Left ventricle myocardium inferior (tissue), 1 donor: ENCODE results near the gene HDC. TPM values are rescaled to one million over a fixed set of nuclear protein-coding genes. Genes with fewer than 3 reads are reported as not detected.

ENCODE experiments used
- DNase-seq: peaks from one replicate; pipeline ENCODE4 v3.0.0-alpha.2; 2020
- H3K27ac ChIP-seq: fragments of 200-600 bp; replicated peaks from 2 replicates; pipeline ENCODE4 v1.8.0; 2021
- H3K27me3 ChIP-seq: fragments of 200-600 bp; 2 replicates; pipeline ENCODE4 v1.8.0; 2021; ENCODE audit warnings: low read depth
- H3K36me3 ChIP-seq: fragments of 200-600 bp; 2 replicates; pipeline ENCODE4 v1.8.0; 2021
- H3K4me1 ChIP-seq: fragments of 200-600 bp; 2 replicates; pipeline ENCODE4 v1.8.0; 2021
- H3K4me3 ChIP-seq: fragments of 200-600 bp; 2 replicates; pipeline ENCODE4 v1.8.0; 2021; ENCODE audit warnings: mild to moderate bottlenecking, moderate library complexity
- H3K9me3 ChIP-seq: fragments of 200-600 bp; replicated peaks from 2 replicates; pipeline ENCODE4 v1.8.0; 2021
- CTCF ChIP-seq: fragments of 200-600 bp; IDR thresholded peaks from 2 replicates; pipeline ENCODE4 v1.8.0; 2021; ENCODE audit warnings: antibody characterized with exemption, mild to moderate bottlenecking, borderline replicate concordance
- intact Hi-C: fragments of 100-400 bp; cut with micrococcal nuclease; formaldehyde crosslinking; loops from one replicate; pipeline ENCODE4 v1.11.0; 2022
- total RNA-seq: library from RNA; stranded (reverse); fragmentation: NEBNext Ultra II Directional; extraction: Animal tissue kit (Norgen Biotek cat#: 25700); gene quantifications from one replicate; pipeline ENCODE4 v1.2.1, GENCODE V29; 2021
- donor health status: DM: no; HTN: yes; CAD: no; lungs with severe emphysema.

HDC gene
- total RNA-seq, 1 donor from 2014 or later = 0.52 TPM

GRCh38 chr15:50280271-50280670 is 14.7 kb upstream of the HDC start:
- Histone ChIP-seq H3K4me1 (no peaks in the 10 kb centered on the region), H3K27ac (no peak overlapping the region), H3K27me3 (no peaks in the 10 kb centered on the region), H3K9me3 (no peaks in the 10 kb centered on the region), H3K36me3 (peaks cover 10% of the 10 kb centered on the region), H3K4me3 (no peak overlapping the region)
- intact Hi-C loops = no loop called here
- no peak for DNase-seq
- no peak for TF ChIP-seq CTCF

- DNase-seq = no peak
- H3K4me3 ChIP-seq = no peak overlapping the region
- TF ChIP-seq CTCF = no peak
- peaks cover 8% of the 10 kb centered on the region for H3K36me3 ChIP-seq
- intact Hi-C loops = no loop called here
- H3K27ac ChIP-seq = no peak overlapping the region
- H3K9me3 ChIP-seq = no peaks in the 10 kb centered on the region
- no peaks in the 10 kb centered on the region for H3K4me1 ChIP-seq
- no peaks in the 10 kb centered on the region for H3K27me3 ChIP-seq
Measured at GRCh38 chr15:50278496-50278895, 13.0 kb upstream of the HDC start.

DNA sequence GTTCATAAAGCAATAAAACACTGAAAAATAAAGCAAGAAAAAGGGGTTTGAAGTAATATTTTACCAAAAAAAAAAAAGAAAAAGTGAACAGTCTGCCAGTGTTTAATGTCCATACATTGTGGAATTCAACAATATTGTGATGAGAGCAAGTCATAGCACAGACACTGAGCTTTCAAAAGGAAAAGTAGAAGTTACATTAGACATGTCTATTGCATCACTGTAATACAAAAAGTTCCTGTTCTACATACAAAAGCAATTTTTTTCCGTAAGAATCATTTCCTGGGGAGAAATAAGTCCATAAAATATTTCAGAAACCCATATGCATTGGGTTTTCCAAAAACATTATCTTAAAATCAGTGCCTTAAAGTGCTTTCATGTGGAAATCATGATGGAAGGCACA is 11.8 kb upstream of the HDC start:
- intact Hi-C loops = no loop called here
- Histone ChIP-seq H3K4me1 (no peaks in the 10 kb centered on the region), H3K9me3 (no peaks in the 10 kb centered on the region), H3K4me3 (no peak overlapping the region), H3K27me3 (no peaks in the 10 kb centered on the region), H3K27ac (no peak overlapping the region), H3K36me3 (peaks cover 8% of the 10 kb centered on the region)
- DNase-seq = no peak
- TF ChIP-seq CTCF = no peak

GRCh38 chr15:50275908-50276307 is 10.4 kb upstream of the HDC start:
- Histone ChIP-seq H3K4me3 (no peak overlapping the region), H3K36me3 (peaks cover 8% of the 10 kb centered on the region), H3K27me3 (no peaks in the 10 kb centered on the region), H3K9me3 (no peaks in the 10 kb centered on the region), H3K27ac (no peak overlapping the region), H3K4me1 (no peaks in the 10 kb centered on the region)
- intact Hi-C loops = no loop called here
- no peak for TF ChIP-seq CTCF
- no peak for DNase-seq

DNA sequence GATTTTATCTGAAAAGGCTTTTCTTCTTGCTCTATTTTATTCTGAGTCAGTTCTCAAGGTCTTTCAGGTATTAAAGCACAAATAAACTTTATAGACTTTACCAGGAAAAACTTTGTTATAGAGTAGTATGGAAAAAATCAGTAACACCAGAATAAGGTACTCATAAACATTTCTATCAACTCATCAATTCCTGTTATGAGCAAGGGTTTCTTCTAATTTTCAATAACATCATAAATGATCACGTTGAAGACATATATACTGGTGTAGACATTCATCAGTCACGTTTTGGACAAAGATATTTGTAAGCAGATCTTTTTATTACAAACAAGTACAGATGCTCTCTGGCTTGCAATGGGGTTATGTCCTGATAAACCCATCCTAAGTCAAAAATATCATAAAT is 9.6 kb upstream of the HDC start:
- no peak for DNase-seq
- H3K27ac ChIP-seq = no peak overlapping the region
- no peaks in the 10 kb centered on the region for H3K9me3 ChIP-seq
- H3K4me1 ChIP-seq = no peaks in the 10 kb centered on the region
- H3K4me3 ChIP-seq = no peak overlapping the region
- no peaks in the 10 kb centered on the region for H3K27me3 ChIP-seq
- intact Hi-C loops = no loop called here
- no peak for TF ChIP-seq CTCF
- H3K36me3 ChIP-seq = peaks cover 8% of the 10 kb centered on the region

- Histone ChIP-seq H3K36me3 (no peaks in the 10 kb centered on the region), H3K27ac (no peak overlapping the region), H3K4me3 (no peak overlapping the region), H3K4me1 (no peaks in the 10 kb centered on the region), H3K9me3 (no peaks in the 10 kb centered on the region), H3K27me3 (peaks cover 47% of the 10 kb centered on the region)
- TF ChIP-seq CTCF = no peak
- DNase-seq = no peak
- intact Hi-C loops = no loop called here
Measured at GRCh38 chr15:50267577-50267976, 2.1 kb upstream of the HDC start.
